ENCODE measurements around the gene NRGN.

GRCh38 chr11:124716591-124716990 is 23.2 kb upstream of the NRGN start:
- TF ChIP-seq, protein P1, sequence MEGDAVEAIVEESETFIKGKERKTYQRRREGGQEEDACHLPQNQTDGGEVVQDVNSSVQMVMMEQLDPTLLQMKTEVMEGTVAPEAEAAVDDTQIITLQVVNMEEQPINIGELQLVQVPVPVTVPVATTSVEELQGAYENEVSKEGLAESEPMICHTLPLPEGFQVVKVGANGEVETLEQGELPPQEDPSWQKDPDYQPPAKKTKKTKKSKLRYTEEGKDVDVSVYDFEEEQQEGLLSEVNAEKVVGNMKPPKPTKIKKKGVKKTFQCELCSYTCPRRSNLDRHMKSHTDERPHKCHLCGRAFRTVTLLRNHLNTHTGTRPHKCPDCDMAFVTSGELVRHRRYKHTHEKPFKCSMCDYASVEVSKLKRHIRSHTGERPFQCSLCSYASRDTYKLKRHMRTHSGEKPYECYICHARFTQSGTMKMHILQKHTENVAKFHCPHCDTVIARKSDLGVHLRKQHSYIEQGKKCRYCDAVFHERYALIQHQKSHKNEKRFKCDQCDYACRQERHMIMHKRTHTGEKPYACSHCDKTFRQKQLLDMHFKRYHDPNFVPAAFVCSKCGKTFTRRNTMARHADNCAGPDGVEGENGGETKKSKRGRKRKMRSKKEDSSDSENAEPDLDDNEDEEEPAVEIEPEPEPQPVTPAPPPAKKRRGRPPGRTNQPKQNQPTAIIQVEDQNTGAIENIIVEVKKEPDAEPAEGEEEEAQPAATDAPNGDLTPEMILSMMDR (IDR thresholded peaks at IDR 0.05) = no peak
- TF ChIP-seq POLR2A (IDR thresholded peaks at IDR 0.05) = no peak
